Neuronal stem cell (in vitro differentiated cells): Measurements from ENCODE around the gene MED4.
A peak's percentile ranks its signal among the peaks of the same experiment; 100 is the strongest.

Experiments used
- DNase-seq: peaks from one replicate; pipeline ENCODE4 v3.0.0-alpha.2; 2013; ENCODE audit warnings: low spot score
- H2AFZ ChIP-seq: one replicate; pipeline ENCODE4 v1.6.1; 2013; ENCODE audit warnings: mild to moderate bottlenecking, low read length, inconsistent platforms
- H2AK5ac ChIP-seq: 2 replicates; pipeline ENCODE4 v1.6.1; 2013; ENCODE audit warnings: low read depth, mild to moderate bottlenecking, inconsistent platforms, low read length, moderate library complexity, mixed read lengths
- H2BK120ac ChIP-seq: 2 replicates; pipeline ENCODE4 v1.6.1; 2013; ENCODE audit warnings: low read depth, mild to moderate bottlenecking, inconsistent platforms, low read length, moderate library complexity, mixed read lengths
- H2BK12ac ChIP-seq: one replicate; pipeline ENCODE4 v1.6.1; 2013; ENCODE audit warnings: low read length, inconsistent platforms
- H2BK15ac ChIP-seq: 2 replicates; pipeline ENCODE4 v1.6.1; 2013; ENCODE audit warnings: mild to moderate bottlenecking, low read length, inconsistent platforms, mixed read lengths
- H2BK5ac ChIP-seq: one replicate; pipeline ENCODE4 v1.6.1; 2013; ENCODE audit warnings: inconsistent platforms, mild to moderate bottlenecking, low read length, moderate library complexity
- H3K14ac ChIP-seq: one replicate; pipeline ENCODE4 v1.6.1; 2013; ENCODE audit warnings: low read length, inconsistent platforms
- H3K18ac ChIP-seq: 2 replicates; pipeline ENCODE4 v1.6.1; 2013; ENCODE audit warnings: low read length, inconsistent platforms
- H3K23ac ChIP-seq: 2 replicates; pipeline ENCODE4 v1.6.1; 2013; ENCODE audit warnings: low read depth, mild to moderate bottlenecking, mixed read lengths, low read length, inconsistent platforms; ENCODE audit not compliant: poor library complexity
- H3K27ac ChIP-seq: replicated peaks from 3 replicates; pipeline ENCODE4 v1.5.1; 2013; ENCODE audit warnings: low read length, inconsistent platforms
- H3K27me3 ChIP-seq, 3 experiments: 2 replicates each; pipeline ENCODE4 v1.6.1; 2013; ENCODE audit warnings: low read length in 3 of 3, mild to moderate bottlenecking in 2 of 3, inconsistent platforms in 1 of 3, low read depth in 1 of 3, mixed read lengths in 1 of 3, moderate library complexity in 1 of 3; ENCODE audit not compliant: control insufficient read depth in 3 of 3, insufficient read depth in 3 of 3
- H3K36me3 ChIP-seq, 2 donors: replicated peaks in 1 of 2; 2 replicates each; pipeline ENCODE4 v1.6.1; 2013; ENCODE audit warnings: low read length in 2 of 2; ENCODE audit not compliant: control insufficient read depth in 2 of 2, insufficient read depth in 2 of 2
- H3K4ac ChIP-seq: 2 replicates; pipeline ENCODE4 v1.6.1; 2013; ENCODE audit warnings: inconsistent platforms, mild to moderate bottlenecking, low read length, moderate library complexity
- H3K4me1 ChIP-seq, 2 donors: 1 replicate in 1 of 2; 2 replicates in 1 of 2; pipeline ENCODE4 v1.6.1; 2013; ENCODE audit warnings: low read length in 2 of 2, low read depth in 1 of 2; ENCODE audit not compliant: control insufficient read depth in 2 of 2, insufficient read depth in 1 of 2
- H3K4me2 ChIP-seq: one replicate; pipeline ENCODE4 v1.6.1; 2013; ENCODE audit warnings: mild to moderate bottlenecking, low read length, inconsistent platforms; ENCODE audit not compliant: insufficient read depth, poor library complexity, severe bottlenecking
- H3K4me3 ChIP-seq, 2 donors: 2 replicates each; pipeline ENCODE4 v1.5.1; 2013; ENCODE audit warnings: low read length in 2 of 2, mild to moderate bottlenecking in 2 of 2, inconsistent platforms in 1 of 2, moderate library complexity in 1 of 2
- H3K79me1 ChIP-seq: one replicate; pipeline ENCODE4 v1.6.1; 2013; ENCODE audit warnings: low read depth, mild to moderate bottlenecking, inconsistent platforms, low read length, moderate library complexity
- H3K9ac ChIP-seq: one replicate; pipeline ENCODE4 v1.6.1; 2013; ENCODE audit warnings: mild to moderate bottlenecking, low read depth, low read length, inconsistent platforms; ENCODE audit not compliant: poor library complexity
- H3K9me3 ChIP-seq, 2 donors: replicated peaks in 1 of 2; 2 replicates each; pipeline versions ENCODE3 to v1.6.1; 2013; ENCODE audit warnings: low read length in 2 of 2, mild to moderate bottlenecking in 2 of 2, inconsistent platforms in 1 of 2, low read depth in 1 of 2, mixed read lengths in 1 of 2, moderate library complexity in 1 of 2; ENCODE audit not compliant: control insufficient read depth in 2 of 2, insufficient read depth in 1 of 2
- H4K8ac ChIP-seq: one replicate; pipeline ENCODE4 v1.6.1; 2013; ENCODE audit warnings: low read depth, mild to moderate bottlenecking, inconsistent platforms, low read length, moderate library complexity
- H4K91ac ChIP-seq: one replicate; pipeline ENCODE4 v1.6.1; 2013; ENCODE audit warnings: low read length, low read depth, mild to moderate bottlenecking, inconsistent platforms; ENCODE audit not compliant: poor library complexity
- WGBS, 2 donors: extraction: QIAGEN DNeasy Blood & Tissue Kit; methylation state at CpG; one replicate each; pipeline ENCODE4 v1.1.7; 2013; ENCODE audit warnings: missing lambda C conversion rate in 2 of 2, mixed read lengths in 1 of 2; ENCODE audit not compliant: insufficient read length in 2 of 2, insufficient replicate concordance in 1 of 2; ENCODE audit errors: extremely low coverage in 2 of 2; 5-methylcytosine and 5-hydroxymethylcytosine counted together

The MED4 gene

GRCh38 chr13:48094404-48094780, 512 bp downstream of the MED4 start:
- no peak overlapping the region for H4K8ac ChIP-seq
- peak overlapping the region; percentile 87 for H3K4me2 ChIP-seq
- no peak for DNase-seq
- H2BK12ac ChIP-seq, result no peak overlapping the region
- H2BK15ac ChIP-seq, result peak overlapping the region; percentile 19
- no peak overlapping the region for H3K27ac ChIP-seq
- peak overlapping the region; percentile 89 for H2AFZ ChIP-seq
- no peaks in the 10 kb centered on the region for H3K27me3 ChIP-seq
- H3K9ac ChIP-seq, result peak overlapping the region; percentile 95
- peaks cover 0 to 14% of the 10 kb centered on the region in 2 donors for H3K36me3 ChIP-seq
- peaks cover 6% of the 10 kb centered on the region for H3K79me1 ChIP-seq
- H2BK5ac ChIP-seq, result no peak overlapping the region
- peak overlapping the region; percentile 7 for H3K4ac ChIP-seq
- peaks cover 0 to 8% of the 10 kb centered on the region in 2 donors for H3K4me1 ChIP-seq
- no peak overlapping the region for H2BK120ac ChIP-seq
- H3K18ac ChIP-seq, result peak overlapping the region; percentile 94
- H3K23ac ChIP-seq, result peak overlapping the region; percentile 97
- no peak overlapping the region for H3K14ac ChIP-seq
- WGBS, 2 donors, result no CpG with 5 or more reads among the region's 14 CpGs
- H4K91ac ChIP-seq, result no peak overlapping the region
- H3K9me3 ChIP-seq, result no peaks in the 10 kb centered on the region
- H2AK5ac ChIP-seq, result peak overlapping the region; percentile 58
- peak overlapping the region; percentile 90 to 98 for H3K4me3 ChIP-seq

DNA sequence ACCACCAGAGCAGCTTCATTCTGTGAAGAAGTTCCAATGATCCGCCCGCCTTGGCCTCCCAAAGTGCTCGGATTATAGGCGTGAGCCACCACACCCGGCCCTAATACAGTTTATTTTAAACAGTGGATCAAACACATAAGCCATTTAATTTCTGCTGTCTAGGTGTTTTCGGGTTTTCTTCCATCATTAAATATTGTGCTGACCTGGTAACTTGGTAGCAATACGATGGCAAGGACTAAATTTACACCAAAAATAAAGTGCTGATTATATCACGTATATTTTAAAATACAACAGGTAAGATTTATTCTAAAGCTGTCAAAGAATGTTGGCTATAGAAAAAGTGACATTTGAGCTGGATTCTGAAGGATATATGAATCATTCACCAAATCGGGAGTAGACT, 1.3 kb downstream of the MED4 start:
- H3K4me1 ChIP-seq, result peaks cover 0 to 8% of the 10 kb centered on the region in 2 donors
- H3K4me3 ChIP-seq, result peak overlapping the region in 1 of 2 donors; percentile 90
- no peak overlapping the region for H2AK5ac ChIP-seq
- no peak overlapping the region for H4K8ac ChIP-seq
- H3K14ac ChIP-seq, result no peak overlapping the region
- H3K36me3 ChIP-seq, result peaks cover 0 to 20% of the 10 kb centered on the region in 2 donors
- H3K9me3 ChIP-seq, result no peaks in the 10 kb centered on the region
- no peak overlapping the region for H3K9ac ChIP-seq
- H3K18ac ChIP-seq, result no peak overlapping the region
- H3K4me2 ChIP-seq, result no peak overlapping the region
- H2BK12ac ChIP-seq, result no peak overlapping the region
- H3K23ac ChIP-seq, result no peak overlapping the region
- H3K79me1 ChIP-seq, result peaks cover 6% of the 10 kb centered on the region
- no CpG with 5 or more reads among the region's 9 CpGs for WGBS, 2 donors
- no peak overlapping the region for H2BK120ac ChIP-seq
- no peak for DNase-seq
- H2BK15ac ChIP-seq, result no peak overlapping the region
- no peak overlapping the region for H2AFZ ChIP-seq
- no peaks in the 10 kb centered on the region for H3K27me3 ChIP-seq
- H4K91ac ChIP-seq, result no peak overlapping the region
- H2BK5ac ChIP-seq, result no peak overlapping the region
- H3K27ac ChIP-seq, result no peak overlapping the region
- no peak overlapping the region for H3K4ac ChIP-seq

DNA sequence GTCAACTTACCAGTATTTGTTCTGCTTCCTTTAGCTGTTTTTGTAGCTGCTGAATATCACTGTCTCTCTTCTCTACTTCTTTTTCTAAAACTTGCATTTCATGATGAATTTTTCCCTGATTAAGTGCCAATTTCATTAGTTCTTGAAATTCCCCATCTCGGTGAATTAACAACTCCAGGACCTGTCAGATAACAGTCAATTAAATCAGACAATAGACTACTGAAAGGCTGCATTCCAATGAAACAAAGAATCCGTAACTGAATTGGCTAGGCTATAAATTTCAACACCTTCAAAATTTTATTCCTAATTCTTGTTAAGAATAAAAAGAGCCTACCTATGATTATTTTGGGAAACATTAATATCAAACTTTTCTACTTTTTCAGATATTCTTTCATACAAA, 8.6 kb downstream of the MED4 start:
- Histone ChIP-seq H2BK5ac (no peak overlapping the region), H3K4me3 (no peak overlapping the region), H2BK15ac (no peak overlapping the region), H4K91ac (no peak overlapping the region), H3K23ac (no peak overlapping the region), H3K4me2 (no peak overlapping the region), H3K4ac (no peak overlapping the region), H3K14ac (no peak overlapping the region), H3K9me3 (no peaks in the 10 kb centered on the region), H2AK5ac (no peak overlapping the region), H3K27ac (no peak overlapping the region), H4K8ac (no peak overlapping the region), H3K9ac (no peak overlapping the region), H2BK12ac (no peak overlapping the region), H2BK120ac (no peak overlapping the region), H2AFZ (no peak overlapping the region), H3K18ac (no peak overlapping the region), H3K4me1 (peaks cover 0 to 1% of the 10 kb centered on the region in 2 donors), H3K27me3 (no peaks in the 10 kb centered on the region), H3K36me3 (peaks cover 0 to 72% of the 10 kb centered on the region in 2 donors), H3K79me1 (no peaks in the 10 kb centered on the region)
- WGBS, 2 donors, result no CpG with 5 or more reads among the region's 2 CpGs
- DNase-seq, result no peak

- Histone ChIP-seq H2AK5ac (no peak overlapping the region), H3K14ac (no peak overlapping the region), H3K79me1 (no peaks in the 10 kb centered on the region), H3K4me3 (no peak overlapping the region), H3K9me3 (no peaks in the 10 kb centered on the region), H3K23ac (no peak overlapping the region), H4K8ac (no peak overlapping the region), H3K36me3 (peaks cover 18 to 96% of the 10 kb centered on the region in 2 donors), H2BK120ac (no peak overlapping the region), H3K18ac (no peak overlapping the region), H3K4ac (no peak overlapping the region), H2BK12ac (no peak overlapping the region), H3K9ac (no peak overlapping the region), H3K27me3 (no peaks in the 10 kb centered on the region), H3K4me1 (peaks cover 0 to 1% of the 10 kb centered on the region in 2 donors), H2BK5ac (no peak overlapping the region), H4K91ac (no peak overlapping the region), H3K27ac (no peak overlapping the region), H2AFZ (no peak overlapping the region), H3K4me2 (no peak overlapping the region), H2BK15ac (no peak overlapping the region)
- no peak for DNase-seq
- WGBS, 2 donors, result no CpG with 5 or more reads among the region's 4 CpGs
Observed at GRCh38 chr13:48081739-48082138, 13.2 kb downstream of the MED4 start.
